OCI-M2 (cell line): ENCODE data around the gene CYFIP2.

Experiments
- DNase-seq: peaks from one replicate; lab custom pipeline; 2025; ENCODE audit not compliant: unreplicated experiment; lab: John Stamatoyannopoulos, UW

The CYFIP2 gene

GRCh38 chr5:157253547-157253946 lies 12.4 kb upstream of the CYFIP2 start:
- DNase-seq: no peak

- no peak for DNase-seq
Observed at GRCh38 chr5:157258450-157258849, 7.5 kb upstream of the CYFIP2 start.

- DNase-seq: no peak
Observed at GRCh38 chr5:157259699-157260098, 6.2 kb upstream of the CYFIP2 start.

GRCh38 chr5:157263496-157264090 lies 2.3 kb upstream of the CYFIP2 start:
- no peak for DNase-seq

- no peak for DNase-seq
Observed at GRCh38 chr5:157266286-157267007, 524 bp downstream of the CYFIP2 start.

- DNase-seq: no peak
Observed at GRCh38 chr5:157267025-157267424, 1.1 kb downstream of the CYFIP2 start.

GRCh38 chr5:157267761-157268480 lies 2.0 kb downstream of the CYFIP2 start:
- DNase-seq: no peak

- DNase-seq: no peak
Observed at GRCh38 chr5:157269165-157269671, 3.3 kb downstream of the CYFIP2 start.

- DNase-seq: no peak
Observed at GRCh38 chr5:157269761-157270272, 3.9 kb downstream of the CYFIP2 start.

GRCh38 chr5:157270771-157271170 lies 4.8 kb downstream of the CYFIP2 start:
- no peak for DNase-seq

GRCh38 chr5:157271740-157272271 lies 5.9 kb downstream of the CYFIP2 start:
- DNase-seq: no peak

GRCh38 chr5:157273131-157273556 lies 7.2 kb downstream of the CYFIP2 start:
- no peak for DNase-seq

GRCh38 chr5:157275403-157275802 lies 9.5 kb downstream of the CYFIP2 start:
- DNase-seq: no peak

- DNase-seq: no peak
Observed at GRCh38 chr5:157278319-157279037, 12.6 kb downstream of the CYFIP2 start.

GRCh38 chr5:157279605-157280239 lies 13.8 kb downstream of the CYFIP2 start:
- DNase-seq: no peak

- no peak for DNase-seq
Observed at GRCh38 chr5:157280927-157281326, 15.0 kb downstream of the CYFIP2 start.

GRCh38 chr5:157282150-157282549 lies 16.2 kb downstream of the CYFIP2 start:
- DNase-seq: no peak

- no peak for DNase-seq
Observed at GRCh38 chr5:157283434-157283833, 17.5 kb downstream of the CYFIP2 start.

GRCh38 chr5:157284458-157285212 lies 18.7 kb downstream of the CYFIP2 start:
- no peak for DNase-seq
